Endothelial cell of umbilical vein (primary cell): ENCODE results near the gene WBP1L. TPM values are rescaled to one million over a fixed set of nuclear protein-coding genes. Genes with fewer than 3 reads are reported as not detected.

ENCODE experiments used
- BruUV-seq: library from RNA; stranded (reverse); fragments of 400-500 nt; replicated peaks from 2 replicates; lab custom pipeline; 2021; lab: Mats Ljungman, UMichigan
- CTCF ChIA-PET: fragments of 300-600, 350-600 bp; sonication (Branson Sonifier 250); formaldehyde crosslinking; loops from one replicate; lab custom pipeline; 2021; ENCODE audit warnings: antibody characterized with exemption, inconsistent platforms; lab: Charles Lee
- POLR2A ChIA-PET: fragments of 300-600, 350-600 bp; sonication (Branson Sonifier 250); formaldehyde crosslinking; loops from one replicate; lab custom pipeline; 2021; ENCODE audit warnings: antibody characterized with exemption, inconsistent platforms; lab: Charles Lee
- DNase-seq: peaks from one replicate; pipeline ENCODE4 v3.0.0-alpha.2; 2011; ENCODE audit warnings: low read depth, low spot score
- FAIRE-seq: peaks from 2 replicates; lab custom pipeline; 2011; peaks lifted over from hg19 to GRCh38; lab: Jason Lieb, UNC
- H2AFZ ChIP-seq: 2 replicates; pipeline ENCODE4 v1.6.0; 2012; ENCODE audit warnings: low read depth, low read length, control low read depth, inconsistent platforms
- H3K27ac ChIP-seq: 2 replicates; pipeline ENCODE4 v1.5.1; 2011; ENCODE audit warnings: low read depth, mild to moderate bottlenecking, control low read depth, low read length, moderate library complexity; ENCODE audit not compliant: insufficient read depth
- H3K27me3 ChIP-seq, 2 experiments: 2 replicates each; pipeline versions ENCODE4 v1.6.0 to v1.6.1; 2011; ENCODE audit warnings: low read length in 2 of 2, mixed read lengths in 1 of 2; ENCODE audit not compliant: control insufficient read depth in 2 of 2, insufficient read depth in 2 of 2
- H3K36me3 ChIP-seq, 2 experiments: 2 replicates in 1 of 2; 3 replicates in 1 of 2; pipeline ENCODE4 v1.5.1; 2011; ENCODE audit warnings: low read length in 2 of 2, mild to moderate bottlenecking in 1 of 2, moderate library complexity in 1 of 2; ENCODE audit not compliant: control insufficient read depth in 2 of 2, insufficient read depth in 2 of 2; ENCODE audit errors: extremely low read depth in 1 of 2
- H3K4me1 ChIP-seq: 3 replicates; pipeline ENCODE4 v1.5.1; 2011; ENCODE audit warnings: mild to moderate bottlenecking, low read length; ENCODE audit not compliant: control insufficient read depth, insufficient read depth; ENCODE audit errors: extremely low read depth
- H3K4me2 ChIP-seq: 2 replicates; pipeline ENCODE4 v1.6.1; 2011; ENCODE audit warnings: low read length, control low read depth, mixed read lengths; ENCODE audit not compliant: insufficient read depth
- H3K4me3 ChIP-seq, 3 experiments: fragments of 200-600 bp in 1 of 3; sonication (generic), shearing (Covaris generic) in 1 of 3; replicated peaks in 1 of 3; 2 replicates each; pipeline ENCODE4 v1.5.1; 2011 to 2016; ENCODE audit warnings: control low read depth in 3 of 3, low read length in 3 of 3, mild to moderate bottlenecking in 2 of 3, inconsistent platforms in 1 of 3, low read depth in 1 of 3, moderate library complexity in 1 of 3; ENCODE audit not compliant: insufficient read depth in 1 of 3
- H3K79me2 ChIP-seq: 2 replicates; pipeline ENCODE4 v1.6.0; 2012; ENCODE audit warnings: low read length, inconsistent platforms; ENCODE audit not compliant: control insufficient read depth, insufficient read depth
- H3K9ac ChIP-seq: replicated peaks from 2 replicates; pipeline ENCODE3; 2011; ENCODE audit warnings: low read length, control low read depth; ENCODE audit not compliant: insufficient read depth; ENCODE audit errors: extremely low read depth
- H3K9me1 ChIP-seq: replicated peaks from 3 replicates; pipeline ENCODE4 v1.6.0; 2011; ENCODE audit warnings: mild to moderate bottlenecking, low read length; ENCODE audit not compliant: control insufficient read depth, insufficient read depth; ENCODE audit errors: extremely low read depth
- H3K9me3 ChIP-seq: replicated peaks from 2 replicates; pipeline ENCODE4 v1.5.1; 2012; ENCODE audit warnings: low read length, inconsistent platforms; ENCODE audit not compliant: control insufficient read depth, insufficient read depth
- H4K20me1 ChIP-seq: replicated peaks from 2 replicates; pipeline ENCODE3; 2011; ENCODE audit warnings: mild to moderate bottlenecking, low read length; ENCODE audit not compliant: control insufficient read depth, insufficient read depth; ENCODE audit errors: extremely low read depth
- EZH2 ChIP-seq: IDR thresholded peaks from 2 replicates; pipeline ENCODE4 v1.6.1; 2012; ENCODE audit warnings: borderline replicate concordance, low read depth, mild to moderate bottlenecking, moderate library complexity, low read length, inconsistent platforms; ENCODE audit not compliant: severe bottlenecking
- FOS ChIP-seq: IDR thresholded peaks from 2 replicates; pipeline ENCODE4 v1.6.1; 2011; ENCODE audit warnings: mild to moderate bottlenecking, low read length, moderate library complexity, borderline replicate concordance; ENCODE audit not compliant: insufficient read depth
- GATA2 ChIP-seq: IDR thresholded peaks from 2 replicates; pipeline ENCODE4 v1.7.0; 2011; ENCODE audit warnings: low read depth, mild to moderate bottlenecking, moderate library complexity, mixed read lengths, low read length; ENCODE audit not compliant: insufficient read length, insufficient read depth
- JUN ChIP-seq: IDR thresholded peaks from 2 replicates; pipeline ENCODE4 v1.6.1; 2011; ENCODE audit warnings: borderline replicate concordance, low read depth; ENCODE audit not compliant: insufficient read length, insufficient read depth
- MYC ChIP-seq: IDR thresholded peaks from one replicate; pipeline ENCODE4 v1.6.1; 2011; ENCODE audit warnings: mild to moderate bottlenecking, low read depth, low read length
- POLR2A ChIP-seq: IDR thresholded peaks from 2 replicates; pipeline ENCODE4 v1.6.1; 2012; ENCODE audit warnings: low read depth, mild to moderate bottlenecking, control low read depth, low read length
- POLR2AphosphoS5 ChIP-seq: IDR thresholded peaks from 2 replicates; pipeline ENCODE4 v1.6.1; 2012; ENCODE audit warnings: low read depth, mild to moderate bottlenecking, control low read depth, low read length, moderate library complexity; ENCODE audit not compliant: insufficient read depth
- dilution Hi-C: fragments of 300-500 bp; cut with MboI; formaldehyde crosslinking; loops from one replicate; pipeline ENCODE4 v1.15.0; 2019; ENCODE audit warnings: low sequenced_read_pairs; ENCODE audit not compliant: extremely low pct_ligation_motif_present
- intact Hi-C: fragments of 100-400 bp; cut with micrococcal nuclease; formaldehyde crosslinking; loops from one replicate; pipeline ENCODE4 v1.10.0; 2022
- polyA plus RNA-seq, 4 experiments: library from polyadenylated mRNA; depleted of rRNA in 3 of 4; stranded (reverse) in 3 of 4; unstranded in 1 of 4; fragments of >200 nt; gene quantifications; 2 replicates each; pipeline versions ENCODE4 v1.2.1 to v1.2.3, GENCODE V29; 2011 to 2012; ENCODE audit warnings: missing spikeins in 1 of 4
- total RNA-seq: library from RNA; stranded (reverse); gene quantifications from 2 replicates; pipeline ENCODE4 v1.2.3, GENCODE V29; 2021
- TF ChIP-seq, protein P1 (sequence below), 2 donors: IDR thresholded peaks; 1 replicate in 1 of 2; 2 replicates in 1 of 2; pipeline ENCODE4 v1.5.1; 2011; ENCODE audit warnings: low read length in 2 of 2, mild to moderate bottlenecking in 2 of 2, moderate library complexity in 2 of 2, control low read depth in 1 of 2, inconsistent platforms in 1 of 2, low read depth in 1 of 2; ENCODE audit not compliant: insufficient read depth in 1 of 2; ENCODE audit errors: extremely low read depth in 1 of 2
- TF ChIP-seq, protein P2 (sequence below): IDR thresholded peaks from 2 replicates; pipeline ENCODE4 v1.6.1; 2011; ENCODE audit not compliant: insufficient read depth, insufficient read length

WBP1L gene
- total and polyA plus RNA-seq, 2 donors (not counting 3 experiments of a cell fraction or from before 2014, with no cell fraction given) = 46.0 to 70.3 TPM

GRCh38 chr10:102714621-102715455 lies 28.9 kb upstream of the WBP1L start, which contains the start of gene SFXN2:
Gene SFXN2, plus strand, starts transcription at chr10:102714636. Its CDS starts 12,001 bp downstream, at chr10:102726637.
- BruUV-seq = TSS peak; percentile 53
- TF ChIP-seq POLR2A = no peak
- TF ChIP-seq EZH2 = no peak
- no peak for TF ChIP-seq GATA2
- no peak for TF ChIP-seq MYC
- no peak for TF ChIP-seq JUN
- TF ChIP-seq, protein P1, sequence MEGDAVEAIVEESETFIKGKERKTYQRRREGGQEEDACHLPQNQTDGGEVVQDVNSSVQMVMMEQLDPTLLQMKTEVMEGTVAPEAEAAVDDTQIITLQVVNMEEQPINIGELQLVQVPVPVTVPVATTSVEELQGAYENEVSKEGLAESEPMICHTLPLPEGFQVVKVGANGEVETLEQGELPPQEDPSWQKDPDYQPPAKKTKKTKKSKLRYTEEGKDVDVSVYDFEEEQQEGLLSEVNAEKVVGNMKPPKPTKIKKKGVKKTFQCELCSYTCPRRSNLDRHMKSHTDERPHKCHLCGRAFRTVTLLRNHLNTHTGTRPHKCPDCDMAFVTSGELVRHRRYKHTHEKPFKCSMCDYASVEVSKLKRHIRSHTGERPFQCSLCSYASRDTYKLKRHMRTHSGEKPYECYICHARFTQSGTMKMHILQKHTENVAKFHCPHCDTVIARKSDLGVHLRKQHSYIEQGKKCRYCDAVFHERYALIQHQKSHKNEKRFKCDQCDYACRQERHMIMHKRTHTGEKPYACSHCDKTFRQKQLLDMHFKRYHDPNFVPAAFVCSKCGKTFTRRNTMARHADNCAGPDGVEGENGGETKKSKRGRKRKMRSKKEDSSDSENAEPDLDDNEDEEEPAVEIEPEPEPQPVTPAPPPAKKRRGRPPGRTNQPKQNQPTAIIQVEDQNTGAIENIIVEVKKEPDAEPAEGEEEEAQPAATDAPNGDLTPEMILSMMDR (IDR thresholded peaks at IDR 0.05; ENCODE audit: extremely low read depth in 1 of 2, insufficient read depth in 1 of 2, low read depth in 1 of 2, low read length in 2 of 2) = no peak
- no peak for TF ChIP-seq POLR2AphosphoS5
- TF ChIP-seq, protein P2, sequence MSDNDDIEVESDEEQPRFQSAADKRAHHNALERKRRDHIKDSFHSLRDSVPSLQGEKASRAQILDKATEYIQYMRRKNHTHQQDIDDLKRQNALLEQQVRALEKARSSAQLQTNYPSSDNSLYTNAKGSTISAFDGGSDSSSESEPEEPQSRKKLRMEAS = no peak
- TF ChIP-seq FOS = no peak
- Histone ChIP-seq H2AFZ (peak within 1 kb of the TSS; percentile 91), H3K4me3 (peak within 1 kb of the TSS; percentile 64 to 85 (median 85)), H3K9me1 (no peaks in the 10 kb centered on the region), H3K36me3 (no peaks in the 10 kb centered on the region), H3K79me2 (peaks cover 16% of the 10 kb centered on the region), H3K9ac (peak within 1 kb of the TSS; percentile 78), H3K4me1 (peaks cover 28% of the 10 kb centered on the region), H3K9me3 (no peaks in the 10 kb centered on the region), H3K27me3 (no peaks in the 10 kb centered on the region), H3K27ac (peak within 1 kb of the TSS; percentile 38), H4K20me1 (no peaks in the 10 kb centered on the region), H3K4me2 (peak within 1 kb of the TSS; percentile 94)
- dilution Hi-C loops = no loop called here
- intact Hi-C loops = loop anchor here (1.0 to 5.0 kb wide), 3 partner anchors 69 to 212 kb away; partner anchors contain the start of gene SUFU
- DNase-seq (no peak), FAIRE-seq (no peak)
- ChIA-PET POLR2A (interaction anchor here (1.1 to 1.5 kb wide), 2 partner anchors 29 to 61 kb away, joined by 3 to 6 read pairs; partner anchors contain the start of gene WBP1L), CTCF (interaction anchor here (0.6 to 4.1 kb wide), 12 partner anchors 15 to 530 kb away, joined by 3 to 12 read pairs (median 6); partner anchors contain the start of genes ACTR1A and SUFU)
